Diencephalon (tissue), 1 donor: ENCODE data around the gene ZNF749. TPM values are rescaled to one million over a fixed set of nuclear protein-coding genes. Genes with fewer than 3 reads are reported as not detected.

ENCODE experiments used
- small RNA-seq: library from RNA; depleted of rRNA; stranded (forward); fragments of <200 nt; gene quantifications from one replicate; pipeline ENCODE3, GENCODE V24; 2014
- total RNA-seq: library from RNA; depleted of rRNA; stranded (reverse); fragments of >200 nt; gene quantifications from one replicate; pipeline ENCODE4 v1.2.3, GENCODE V29; 2014

ZNF749 gene
- total RNA-seq, result 33.9 TPM

DNA sequence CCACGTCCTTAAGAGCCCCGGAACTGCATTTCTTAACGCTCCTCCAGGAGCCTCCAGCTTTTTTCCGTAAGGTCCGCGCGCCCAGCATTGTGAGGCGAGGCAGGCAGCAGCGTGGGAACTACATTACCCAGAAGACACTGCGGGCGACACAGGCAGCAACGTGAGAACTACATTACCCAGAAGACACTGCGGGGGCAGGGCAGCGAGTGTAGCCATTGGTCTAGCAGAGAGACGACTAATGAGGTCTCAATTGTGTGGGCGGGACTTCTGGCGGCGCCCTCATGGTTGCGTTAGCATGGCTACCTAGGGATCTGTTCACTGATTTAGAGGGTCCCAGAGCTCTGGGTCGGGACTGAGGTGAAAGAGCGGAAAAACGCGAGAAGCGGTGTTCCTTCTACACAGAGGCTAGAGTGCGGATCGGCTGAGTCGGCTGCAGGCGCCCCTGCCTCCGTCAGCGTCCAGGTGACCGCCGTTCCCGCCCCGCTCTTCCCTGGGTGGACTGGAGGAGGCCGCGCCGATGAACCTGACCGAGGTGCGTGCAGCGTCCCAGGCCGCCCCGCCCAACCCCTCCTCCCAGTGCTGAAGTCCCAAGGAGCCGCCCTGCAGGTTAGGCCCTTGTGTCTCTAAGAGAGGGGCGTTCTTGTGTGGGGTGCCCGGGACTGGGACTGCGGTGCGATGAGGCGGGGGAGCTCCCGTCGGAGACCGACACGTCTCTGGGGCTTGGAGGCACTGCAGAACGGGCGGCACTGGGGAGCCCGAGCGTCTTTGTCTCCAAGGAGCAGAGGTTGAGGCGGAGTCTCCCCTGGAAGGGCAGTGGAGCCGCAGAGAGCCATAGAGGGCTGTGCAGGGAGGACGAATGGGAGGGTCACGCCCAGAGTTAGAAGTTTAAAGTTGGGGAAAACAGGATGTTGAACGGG lies at the start of gene ZNF749:
ZNF749 (plus strand) TSS at position 264 of the 917 bp plus-strand sequence; CDS start at position 518, 254 bp downstream.

DNA sequence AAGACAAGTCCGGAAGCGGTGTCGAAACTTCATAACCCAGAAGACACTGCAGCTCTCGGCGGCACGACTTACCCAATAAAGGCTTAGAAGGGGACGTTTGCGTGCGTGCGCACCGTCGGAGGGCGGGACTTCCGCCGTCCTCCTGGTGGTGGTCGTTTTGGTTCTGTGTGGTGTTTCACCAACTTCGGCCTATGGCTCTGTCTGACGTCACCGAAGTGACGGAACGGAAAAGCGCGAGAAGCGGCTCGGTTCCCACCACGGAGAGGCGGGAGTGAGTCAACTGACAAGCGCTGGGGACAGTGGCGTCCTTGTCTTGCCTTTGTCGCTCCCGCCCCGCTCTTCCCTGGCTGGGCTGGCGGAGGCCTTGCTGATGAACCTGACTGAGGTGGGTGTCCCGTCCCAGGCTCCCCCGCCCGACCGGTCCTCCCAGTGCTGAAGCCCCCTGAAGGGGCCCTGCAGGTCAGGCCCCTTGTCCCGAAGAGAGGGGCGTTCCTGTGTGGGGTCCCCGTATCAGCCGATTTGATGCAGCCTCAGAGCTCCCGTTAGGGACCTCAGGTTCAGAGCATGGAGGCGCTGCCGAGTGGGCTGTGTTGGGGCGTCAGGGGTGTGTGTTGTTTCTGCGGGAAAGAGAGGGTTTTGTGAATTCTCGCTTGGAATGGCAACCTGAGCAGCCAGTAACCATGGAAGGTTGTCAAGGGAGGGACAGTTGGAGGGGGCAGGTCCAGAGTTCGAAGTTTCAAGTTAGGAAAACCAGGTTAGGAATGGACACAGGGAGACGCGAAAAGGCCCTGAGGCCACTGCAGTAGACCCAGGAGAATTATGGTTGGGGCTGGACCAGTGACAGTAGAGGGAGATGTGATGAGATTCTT lies 45.2 kb upstream of the ZNF749 start, which contains the start of gene ZNF548:
ZNF548 (plus strand) TSS at position 125 of the 869 bp plus-strand sequence; CDS start at position 371, 246 bp downstream.

DNA sequence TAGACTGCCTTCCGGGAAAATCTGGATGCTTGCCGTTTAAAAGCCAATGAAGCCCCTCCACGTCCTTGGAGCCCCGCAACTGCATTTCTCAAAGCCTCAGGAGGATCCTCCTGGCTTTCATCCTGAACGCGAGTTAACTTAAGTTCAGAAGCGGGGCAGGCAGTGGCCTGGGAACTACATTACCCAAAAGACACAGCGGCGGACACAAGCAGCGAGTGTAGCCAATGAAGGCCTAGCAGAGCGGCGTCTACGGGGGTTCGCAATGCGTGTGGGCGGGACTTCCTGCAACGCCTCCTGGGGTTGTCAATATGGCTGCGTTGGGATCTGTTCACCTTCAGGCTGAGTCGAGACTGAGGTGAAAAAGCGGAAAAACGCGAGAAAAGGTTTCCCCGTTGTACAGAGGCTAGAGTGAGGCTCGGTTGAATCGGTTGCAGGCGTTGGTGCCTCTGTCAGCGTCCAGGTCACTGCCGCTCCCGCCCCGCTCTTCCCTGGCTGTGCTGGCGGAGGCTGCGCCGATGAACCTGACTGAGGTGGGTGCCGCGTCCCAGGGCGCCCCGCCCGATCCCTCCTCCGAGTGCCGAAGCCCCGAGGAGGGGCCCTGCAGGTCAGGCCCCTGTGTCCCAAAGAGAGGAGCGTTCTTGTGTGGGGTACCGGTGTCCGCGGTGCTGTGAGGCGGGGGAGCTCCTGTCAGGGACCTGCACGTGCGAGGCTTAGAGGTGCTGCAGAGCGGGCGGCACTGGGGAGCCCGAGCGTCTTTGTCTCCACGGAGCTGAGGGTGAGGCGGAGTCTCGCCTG lies 24.1 kb upstream of the ZNF749 start, which contains the start of gene ZNF17:
ZNF17 (plus strand) TSS at position 285 of the 795 bp plus-strand sequence. CDS start 2,455 bp downstream, outside the sequence.

DNA sequence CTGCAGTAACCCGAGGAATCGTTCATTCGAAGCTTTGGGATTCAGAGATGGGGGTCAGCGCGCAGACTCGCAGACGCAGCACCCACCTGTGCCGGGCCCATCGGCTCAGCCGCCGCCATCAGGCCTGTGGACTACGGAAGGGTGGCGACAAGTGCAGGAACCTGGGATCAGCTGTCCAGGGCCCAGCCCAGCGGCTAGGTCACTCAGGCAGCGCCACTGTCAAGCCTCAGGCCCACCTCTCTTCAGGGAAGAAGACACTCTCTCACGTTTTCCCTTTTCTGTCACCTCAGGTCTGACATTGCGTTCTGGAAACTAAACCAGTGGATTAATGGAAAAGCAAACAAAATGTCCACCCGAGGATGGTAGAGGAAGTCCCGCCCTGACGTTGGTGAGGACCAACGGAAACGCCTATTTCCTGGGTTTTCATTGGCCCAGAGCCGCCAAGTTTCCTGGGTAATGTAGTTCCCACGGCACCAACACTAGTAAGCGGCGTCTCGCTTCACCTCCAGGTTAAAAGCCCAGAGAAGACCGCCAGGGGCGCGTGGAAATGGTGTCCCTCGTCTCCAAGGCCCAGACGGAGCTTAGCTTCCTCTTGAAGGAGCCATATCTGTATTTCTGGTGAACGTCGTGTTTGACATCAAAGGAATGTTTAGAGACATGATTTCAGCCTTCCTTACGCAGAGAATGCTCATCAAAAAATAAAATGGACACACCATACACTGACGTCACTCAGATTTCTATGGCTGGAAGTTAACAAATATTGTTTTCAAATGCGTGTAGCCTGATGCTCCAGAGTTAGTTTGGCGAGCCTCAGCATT lies 42.3 kb downstream of the ZNF749 start, which contains the start of gene ZNF772:
ZNF772 (minus strand) TSS at position 376 of the 818 bp plus-strand sequence; CDS start at position 119, 257 bp downstream.

DNA sequence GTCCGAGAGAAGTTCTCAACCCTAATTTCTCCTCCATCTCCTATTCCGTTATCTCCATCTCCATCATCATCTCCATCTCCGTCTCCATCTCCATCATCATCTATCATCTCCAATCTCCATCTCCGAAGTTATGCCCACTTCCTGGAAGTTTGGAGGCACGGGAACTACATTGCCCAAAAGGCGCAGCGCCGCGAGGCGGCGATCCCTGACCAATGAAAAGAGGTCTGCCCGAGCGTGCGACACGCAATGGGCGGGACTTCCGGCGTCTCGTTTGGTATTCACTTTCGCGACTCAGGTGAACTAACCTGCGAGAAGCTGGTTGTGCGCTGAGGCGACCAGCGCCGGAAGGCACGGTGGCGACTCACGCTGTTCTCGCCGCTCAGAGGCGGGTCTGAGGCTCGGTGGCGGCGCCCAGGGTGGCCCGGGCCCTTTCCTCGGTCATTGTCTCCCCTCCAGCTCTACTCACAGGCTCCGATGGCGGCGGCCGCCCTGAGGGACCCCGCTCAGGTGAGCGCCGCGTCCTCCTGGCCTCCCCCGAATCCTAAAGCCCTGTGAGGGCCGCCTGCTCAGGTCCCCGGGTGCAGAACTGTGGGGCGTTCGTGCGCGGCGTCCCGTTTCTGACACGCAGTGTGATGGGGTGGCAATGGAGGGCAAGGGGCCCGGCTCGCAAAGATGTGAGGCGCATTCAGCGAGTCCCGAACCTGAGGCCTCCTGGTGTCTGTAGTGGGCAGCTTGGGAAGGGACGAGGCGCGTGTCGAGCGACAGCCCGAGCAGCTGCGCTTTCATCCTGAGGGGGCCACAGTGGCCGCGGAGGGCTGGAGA lies 52.6 kb downstream of the ZNF749 start, which contains the start of gene ZNF419:
ZNF419 (plus strand) TSS at position 274 of the 822 bp plus-strand sequence; CDS start at position 475, 201 bp downstream.

Small RNA genes lying within 50 kb of the gene (small RNA-seq; reads per million reads assigned to genes)
- gene VN1R107P, result not detected

Other genes with a start within 250 kb of the ZNF749 start
- 30.4 TPM for gene ZNF264, start 243.8 kb upstream of the ZNF749 start, total RNA-seq
- 0.69 TPM for gene AURKC, start 204.3 kb upstream of the ZNF749 start, total RNA-seq
- gene ZNF805, start 194.7 kb upstream of the ZNF749 start, total RNA-seq, result 30.2 TPM
- 128 TPM for gene ZNF460, start 154.8 kb upstream of the ZNF749 start, total RNA-seq
- 26.5 TPM for gene ZNF543, start 114.9 kb upstream of the ZNF749 start, total RNA-seq
- 19.8 TPM for gene ZNF304, start 84.1 kb upstream of the ZNF749 start, total RNA-seq
- gene TRAPPC2B, start 71.8 kb upstream of the ZNF749 start, total RNA-seq, result 20.5 TPM
- gene ZNF547, start 71.8 kb upstream of the ZNF749 start, total RNA-seq, result 7.8 TPM
- gene ZNF548, start 45.5 kb upstream of the ZNF749 start, total RNA-seq, result 35.1 TPM
- gene ZNF17, start 24.2 kb upstream of the ZNF749 start, total RNA-seq, result 30.7 TPM
- gene VN1R1, start 21.8 kb downstream of the ZNF749 start, total RNA-seq, result 5.5 TPM
- 66.7 TPM for gene ZNF772, start 42.2 kb downstream of the ZNF749 start, total RNA-seq
- gene ZNF419, start 52.4 kb downstream of the ZNF749 start, total RNA-seq, result 21.7 TPM
- gene ZNF773, start 64.6 kb downstream of the ZNF749 start, total RNA-seq, result 18.7 TPM
- gene ZNF549, start 92.0 kb downstream of the ZNF749 start, total RNA-seq, result 19.6 TPM
- 13.4 TPM for gene ZNF550, start 124.5 kb downstream of the ZNF749 start, total RNA-seq
- gene ZNF416, start 143.6 kb downstream of the ZNF749 start, total RNA-seq, result 14.1 TPM
- gene ZIK1, start 148.8 kb downstream of the ZNF749 start, total RNA-seq, result 24.2 TPM
- 5.3 TPM for gene ZNF530, start 164.6 kb downstream of the ZNF749 start, total RNA-seq
- 39.7 TPM for gene ZNF134, start 178.9 kb downstream of the ZNF749 start, total RNA-seq
- gene ZNF211, start 197.8 kb downstream of the ZNF749 start, total RNA-seq, result 30.7 TPM
- gene ZSCAN4, start 233.6 kb downstream of the ZNF749 start, total RNA-seq, result not detected
- 16.1 TPM for gene ZNF551, start 246.7 kb downstream of the ZNF749 start, total RNA-seq